ENCODE data around the gene FOXL3.
"Not testable (repeated sequence)": the region's sequence is repeated elsewhere in the genome, so short reads cannot be mapped to it uniquely, and the experiment has no call there.

Gene FOXL3

DNA sequence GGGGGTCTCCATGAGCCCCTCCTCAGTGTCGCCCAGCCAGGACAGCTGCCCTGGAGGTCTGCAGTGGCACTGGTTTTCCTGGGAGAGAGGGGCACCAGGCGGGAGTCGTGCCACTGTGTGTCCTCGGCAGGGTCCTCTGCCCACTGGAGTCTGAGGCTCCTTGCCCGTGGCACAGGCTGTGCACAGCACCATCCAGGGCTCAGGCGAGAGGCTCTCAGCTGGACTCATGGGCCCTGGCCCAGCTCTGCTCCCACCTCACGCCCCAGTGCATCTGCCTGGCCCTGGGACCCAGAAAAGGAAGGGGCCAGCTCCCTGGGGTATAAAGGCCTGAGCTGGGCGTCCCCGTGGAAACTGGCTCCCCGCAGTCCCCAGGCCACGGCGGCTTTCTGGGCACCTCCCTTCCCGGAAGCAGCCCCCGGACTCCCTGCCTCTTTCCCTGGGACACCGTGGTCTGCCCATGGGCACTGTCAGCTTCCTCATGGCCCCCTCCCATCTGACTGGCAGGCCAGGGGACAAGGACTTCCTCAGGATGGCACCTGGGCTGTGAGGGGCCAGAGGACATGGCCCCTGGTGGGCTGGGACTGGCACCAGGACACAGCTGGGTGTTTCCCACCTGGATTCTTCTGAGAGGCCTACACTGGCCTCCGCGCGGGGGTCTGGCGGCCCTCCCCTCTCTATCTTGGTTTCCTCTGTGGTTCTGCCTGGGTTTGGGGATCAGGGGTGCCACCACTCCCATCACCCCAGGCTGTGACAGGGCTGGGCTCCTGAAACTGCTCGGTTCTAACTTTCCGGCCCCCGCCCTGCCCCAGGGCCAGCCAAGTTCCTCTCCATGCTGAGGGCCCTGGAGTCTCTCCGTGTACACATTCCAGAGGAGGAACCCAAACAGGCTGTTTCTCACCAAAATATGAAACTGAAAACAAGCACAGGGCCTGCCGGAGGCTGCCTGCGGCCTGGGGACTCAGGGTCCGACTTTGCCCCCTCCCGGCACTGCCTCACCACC is 5.5 kb downstream of the FOXL3 start:
- H3K36me3 ChIP-seq (ENCODE audit: insufficient read depth, low read length) = no peaks in the 10 kb centered on the region
- DNase-seq (no peak), ATAC-seq (ENCODE audit: insufficient read depth, low read depth) (no peak)
- no peaks in the 10 kb centered on the region for H3K9me3 ChIP-seq (ENCODE audit: insufficient read depth, low read length, severe bottlenecking)
- no peak overlapping the region for H3K4me2 ChIP-seq (ENCODE audit: insufficient read depth, low read length)
- no peak overlapping the region for H2AFZ ChIP-seq (ENCODE audit: low read depth, low read length)
- H3K27me3 ChIP-seq (ENCODE audit: insufficient read depth, low read length, poor library complexity) = no peaks in the 10 kb centered on the region
- H4K20me1 ChIP-seq (ENCODE audit: insufficient read depth, low read length) = no peaks in the 10 kb centered on the region; the same call in 1 of the 2 replicates
- H3K4me3 ChIP-seq (ENCODE audit: low read depth in 1 of 2, low read length in 2 of 2) = no peak overlapping the region
- no peak overlapping the region for H3K9ac ChIP-seq (ENCODE audit: low read depth, low read length)
- H3K79me2 ChIP-seq (ENCODE audit: insufficient read depth, low read length) = no peaks in the 10 kb centered on the region
- H3K4me1 ChIP-seq (ENCODE audit: insufficient read depth, low read length) = no peaks in the 10 kb centered on the region
- no peak overlapping the region for H3K27ac ChIP-seq (ENCODE audit: low read length)
- no peak for TF ChIP-seq CTCF (IDR thresholded peaks at IDR 0.05; ENCODE audit: borderline replicate concordance, extremely low read depth, low read length, poor library complexity, severe bottlenecking)
- no peak for TF ChIP-seq EZH2 (IDR thresholded peaks at IDR 0.05; ENCODE audit: borderline replicate concordance, low read depth, low read length, severe bottlenecking)

DNA sequence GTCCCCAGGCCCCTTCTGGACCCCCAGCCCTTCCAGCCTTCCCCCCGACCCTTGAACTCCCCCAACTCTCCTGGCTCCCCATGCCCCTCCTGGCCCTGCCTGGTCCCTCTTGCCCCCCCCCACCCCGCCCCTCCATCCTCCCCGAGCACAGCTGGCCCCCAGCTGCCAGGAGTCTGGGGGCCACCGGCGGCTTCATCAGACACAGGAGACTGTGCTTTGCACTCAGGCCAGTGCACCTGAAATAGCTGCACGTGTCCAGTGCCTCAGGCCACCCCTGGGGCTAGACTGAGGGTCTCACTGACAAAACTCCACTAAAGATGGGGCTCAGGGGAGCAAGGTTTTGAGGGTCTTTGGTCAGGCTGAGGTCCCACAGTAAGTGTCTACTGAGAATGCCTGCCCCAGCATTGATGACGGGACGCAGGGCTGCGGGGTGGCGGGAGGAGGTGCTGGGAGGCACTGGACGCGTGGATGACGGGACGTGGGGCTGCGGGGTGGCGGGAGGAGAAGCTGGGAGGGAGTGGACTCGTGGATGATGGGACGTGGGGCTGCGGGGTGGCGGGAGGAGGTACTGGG is 6.5 kb downstream of the FOXL3 start:
- Histone ChIP-seq H3K4me2 (ENCODE audit: insufficient read depth, low read length) (no peak overlapping the region), H3K27me3 (ENCODE audit: insufficient read depth, low read length, poor library complexity) (no peaks in the 10 kb centered on the region), H3K4me1 (ENCODE audit: insufficient read depth, low read length) (no peaks in the 10 kb centered on the region), H2AFZ (ENCODE audit: low read depth, low read length) (no peak overlapping the region), H3K27ac (ENCODE audit: low read length) (no peak overlapping the region), H3K9ac (ENCODE audit: low read depth, low read length) (no peak overlapping the region), H3K4me3 (ENCODE audit: low read depth in 1 of 2, low read length in 2 of 2) (no peak overlapping the region), H4K20me1 (ENCODE audit: insufficient read depth, low read length) (no peaks in the 10 kb centered on the region; the same call in 1 of the 2 replicates), H3K9me3 (ENCODE audit: insufficient read depth, low read length, severe bottlenecking) (no peaks in the 10 kb centered on the region), H3K79me2 (ENCODE audit: insufficient read depth, low read length) (no peaks in the 10 kb centered on the region), H3K36me3 (ENCODE audit: insufficient read depth, low read length) (no peaks in the 10 kb centered on the region)
- ATAC-seq (ENCODE audit: insufficient read depth, low read depth) = no peak
- no peak for DNase-seq
- TF ChIP-seq EZH2 (IDR thresholded peaks at IDR 0.05; ENCODE audit: borderline replicate concordance, low read depth, low read length, severe bottlenecking) (no peak), CTCF (IDR thresholded peaks at IDR 0.05; ENCODE audit: borderline replicate concordance, extremely low read depth, low read length, poor library complexity, severe bottlenecking) (no peak)

- H3K4me3 ChIP-seq (ENCODE audit: low read depth in 1 of 2, low read length in 2 of 2); DNase-seq; H3K4me2 ChIP-seq (ENCODE audit: insufficient read depth, low read length); H3K36me3 ChIP-seq (ENCODE audit: insufficient read depth, low read length); H3K9ac ChIP-seq (ENCODE audit: low read depth, low read length); H2AFZ ChIP-seq (ENCODE audit: low read depth, low read length); H3K27ac ChIP-seq (ENCODE audit: low read length); H3K4me1 ChIP-seq (ENCODE audit: insufficient read depth, low read length); ATAC-seq (ENCODE audit: insufficient read depth, low read depth); H4K20me1 ChIP-seq (ENCODE audit: insufficient read depth, low read length); H3K9me3 ChIP-seq (ENCODE audit: insufficient read depth, low read length, severe bottlenecking); H3K79me2 ChIP-seq (ENCODE audit: insufficient read depth, low read length); H3K27me3 ChIP-seq (ENCODE audit: insufficient read depth, low read length, poor library complexity): not testable (repeated sequence)
Measured at GRCh38 chr7:297141-297540, 7.2 kb downstream of the FOXL3 start.
